ENCODE data around the gene YPEL4.
"Not testable (repeated sequence)": the region's sequence is repeated elsewhere in the genome, so short reads cannot be mapped to it uniquely, and the experiment has no call there.

The YPEL4 gene

DNA sequence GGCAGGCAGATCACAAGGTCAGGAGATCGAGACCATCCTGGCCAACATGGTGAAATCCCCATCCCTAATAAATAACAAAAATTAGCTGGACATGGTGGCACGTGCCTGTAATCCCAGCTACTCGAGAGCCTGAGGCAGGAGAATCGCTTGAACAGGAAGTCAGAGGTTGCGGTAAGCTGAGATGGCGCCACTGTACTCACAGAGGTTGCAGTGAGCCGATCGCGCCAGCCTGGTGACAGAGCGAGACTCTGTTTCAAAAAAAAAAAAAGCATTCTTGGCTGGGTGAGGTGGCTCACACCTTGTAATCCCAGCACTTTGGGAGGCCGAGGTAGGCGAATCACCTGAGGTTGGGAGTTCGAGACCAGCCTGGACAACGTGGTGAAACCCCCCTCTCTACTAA, 2.5 kb upstream of the YPEL4 start:
- not testable (repeated sequence) for H3K4me3 ChIP-seq (ENCODE audit: low read depth, low read length); DNase-seq (ENCODE audit: low read depth)

- no peak for DNase-seq (ENCODE audit: low read depth)
- H3K4me3 ChIP-seq (ENCODE audit: low read depth, low read length) = no peak overlapping the region
Observed at GRCh38 chr11:57651408-57651807, 1.7 kb upstream of the YPEL4 start.

DNA sequence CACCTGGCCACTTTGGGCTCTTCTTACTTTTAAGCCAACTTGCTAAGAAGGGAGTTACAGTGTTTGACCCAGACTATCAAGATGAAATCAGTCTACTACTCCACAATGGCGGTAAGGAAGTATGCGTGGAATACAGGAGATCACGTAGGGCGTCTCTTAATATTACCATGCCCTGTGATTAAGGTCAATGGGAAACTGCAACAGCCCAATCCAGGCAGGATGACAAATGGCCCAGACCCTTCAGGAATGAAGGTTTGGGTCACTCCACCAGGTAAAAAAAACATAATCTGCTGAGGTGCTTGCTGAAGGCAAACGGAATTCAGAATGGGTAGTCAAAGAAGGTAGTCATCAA, 1.0 kb upstream of the YPEL4 start:
- DNase-seq (ENCODE audit: low read depth) = no peak
- no peak overlapping the region for H3K4me3 ChIP-seq (ENCODE audit: low read depth, low read length)

GRCh38 chr11:57648801-57649735, 644 bp downstream of the YPEL4 start:
- peak overlapping the region; percentile 59 for H3K4me3 ChIP-seq (ENCODE audit: low read depth, low read length)
- no peak for DNase-seq (ENCODE audit: low read depth)

GRCh38 chr11:57647960-57648800, 1.5 kb downstream of the YPEL4 start:
- H3K4me3 ChIP-seq (ENCODE audit: low read depth, low read length) = peak overlapping the region; percentile 59
- DNase-seq (ENCODE audit: low read depth) = no peak

DNA sequence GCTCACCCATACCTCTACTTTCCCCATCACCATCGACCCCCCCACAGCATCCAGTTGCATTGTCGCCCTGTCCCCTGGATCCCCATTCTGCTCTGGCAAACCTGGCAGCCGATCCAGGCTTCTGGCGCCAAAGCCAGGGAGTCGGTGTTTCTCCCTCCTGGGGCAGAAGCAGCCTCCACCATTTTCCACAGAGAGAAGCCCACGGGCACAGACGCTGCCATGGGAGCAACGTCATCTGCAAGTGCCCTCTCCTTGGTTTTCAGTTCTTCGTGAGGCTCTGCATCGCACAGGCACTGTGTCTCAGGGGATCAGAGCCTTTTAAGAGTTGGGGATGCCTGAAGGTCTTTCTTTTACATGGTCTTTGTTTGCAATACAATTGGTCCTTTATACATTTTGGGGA, 2.3 kb downstream of the YPEL4 start:
- no peak for DNase-seq (ENCODE audit: low read depth)
- H3K4me3 ChIP-seq (ENCODE audit: low read depth, low read length) = peak overlapping the region; percentile 23

DNA sequence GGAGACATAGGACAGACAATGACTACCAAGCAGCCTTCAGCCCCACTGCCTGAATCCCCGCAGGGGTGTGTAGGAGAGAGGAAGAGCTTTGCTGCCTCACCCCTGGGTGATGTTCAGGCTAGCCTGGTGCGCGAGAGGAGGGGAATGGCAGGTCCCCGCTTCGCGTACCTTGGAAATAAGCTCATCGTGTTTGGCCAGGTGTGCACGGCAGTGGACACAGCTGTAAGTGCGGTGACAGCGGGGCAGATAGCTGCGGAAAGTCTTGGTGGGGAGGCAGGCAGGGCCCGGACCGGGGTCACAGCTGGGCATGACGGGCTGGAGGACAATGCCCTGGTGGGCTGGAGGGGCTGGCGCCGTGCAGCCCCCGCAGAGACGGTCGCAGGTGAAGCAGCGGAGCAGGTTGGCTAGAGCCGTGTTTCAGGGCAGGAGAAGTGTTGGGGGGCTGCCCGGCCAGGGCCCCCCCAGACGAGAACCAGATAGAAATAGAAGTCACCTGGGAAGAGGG, 2.9 kb downstream of the YPEL4 start:
- no peak overlapping the region for H3K4me3 ChIP-seq (ENCODE audit: low read depth, low read length)
- DNase-seq (ENCODE audit: low read depth) = no peak

DNA sequence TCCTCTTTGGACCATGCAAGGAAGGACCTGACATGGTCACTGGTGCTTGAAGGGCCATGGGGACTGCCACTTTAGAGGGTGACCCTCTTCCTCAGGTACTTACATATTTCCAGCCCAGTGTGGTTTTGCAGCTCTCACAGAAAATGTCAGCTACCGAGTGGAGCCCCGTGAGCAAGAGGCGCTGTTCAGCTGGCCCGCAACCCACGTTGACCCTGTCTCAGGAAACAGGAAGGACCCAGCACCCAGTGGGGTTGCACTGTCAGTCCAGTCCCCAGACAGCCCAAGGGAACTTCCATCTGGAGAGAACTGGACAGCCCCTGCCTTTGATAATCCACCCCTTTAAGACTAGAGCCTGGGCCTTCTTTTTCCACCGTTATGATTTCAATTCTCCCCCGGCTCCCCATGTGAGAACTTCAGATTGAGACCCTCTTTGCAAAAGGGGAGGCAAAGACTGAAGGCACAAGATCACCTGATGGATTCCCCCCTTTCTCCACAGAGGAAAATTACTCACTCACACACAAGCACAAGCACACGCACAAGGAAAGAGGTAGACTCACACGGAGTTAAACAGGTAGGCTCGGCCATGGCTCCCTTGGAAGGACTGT, 3.4 kb downstream of the YPEL4 start:
- no peak for DNase-seq (ENCODE audit: low read depth)
- no peak overlapping the region for H3K4me3 ChIP-seq (ENCODE audit: low read depth, low read length)

GRCh38 chr11:57645689-57646085, 4.0 kb downstream of the YPEL4 start:
- no peak overlapping the region for H3K4me3 ChIP-seq (ENCODE audit: low read depth, low read length)
- no peak for DNase-seq (ENCODE audit: low read depth)

- no peak overlapping the region for H3K4me3 ChIP-seq (ENCODE audit: low read depth, low read length)
Observed at GRCh38 chr11:57644748-57645688, 4.7 kb downstream of the YPEL4 start.

DNA sequence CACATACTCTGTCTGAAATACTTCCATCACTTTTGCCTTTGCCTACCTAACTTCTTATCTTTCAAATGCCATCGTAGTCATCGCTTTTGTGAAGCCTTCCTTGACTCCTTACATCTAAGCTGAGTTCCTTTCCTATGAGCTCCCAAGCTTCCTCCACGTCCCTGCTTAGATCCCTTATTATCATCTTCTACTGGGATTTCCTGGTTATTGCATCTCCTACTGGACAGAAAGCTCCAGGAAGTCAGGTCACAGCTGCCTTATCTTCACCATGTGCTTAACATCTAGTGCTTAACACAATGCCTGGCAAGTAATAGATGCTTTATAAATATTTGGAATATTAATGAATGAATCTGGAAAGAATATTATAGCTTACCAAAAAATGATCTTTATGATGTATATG, 5.9 kb downstream of the YPEL4 start:
- DNase-seq (ENCODE audit: low read depth) = no peak
- H3K4me3 ChIP-seq (ENCODE audit: low read depth, low read length) = no peak overlapping the region

More at GRCh38 chr11:57644748-57645688, 4.7 kb downstream of the YPEL4 start:
- DNase-seq (ENCODE audit: low read depth) = no peak

DNA sequence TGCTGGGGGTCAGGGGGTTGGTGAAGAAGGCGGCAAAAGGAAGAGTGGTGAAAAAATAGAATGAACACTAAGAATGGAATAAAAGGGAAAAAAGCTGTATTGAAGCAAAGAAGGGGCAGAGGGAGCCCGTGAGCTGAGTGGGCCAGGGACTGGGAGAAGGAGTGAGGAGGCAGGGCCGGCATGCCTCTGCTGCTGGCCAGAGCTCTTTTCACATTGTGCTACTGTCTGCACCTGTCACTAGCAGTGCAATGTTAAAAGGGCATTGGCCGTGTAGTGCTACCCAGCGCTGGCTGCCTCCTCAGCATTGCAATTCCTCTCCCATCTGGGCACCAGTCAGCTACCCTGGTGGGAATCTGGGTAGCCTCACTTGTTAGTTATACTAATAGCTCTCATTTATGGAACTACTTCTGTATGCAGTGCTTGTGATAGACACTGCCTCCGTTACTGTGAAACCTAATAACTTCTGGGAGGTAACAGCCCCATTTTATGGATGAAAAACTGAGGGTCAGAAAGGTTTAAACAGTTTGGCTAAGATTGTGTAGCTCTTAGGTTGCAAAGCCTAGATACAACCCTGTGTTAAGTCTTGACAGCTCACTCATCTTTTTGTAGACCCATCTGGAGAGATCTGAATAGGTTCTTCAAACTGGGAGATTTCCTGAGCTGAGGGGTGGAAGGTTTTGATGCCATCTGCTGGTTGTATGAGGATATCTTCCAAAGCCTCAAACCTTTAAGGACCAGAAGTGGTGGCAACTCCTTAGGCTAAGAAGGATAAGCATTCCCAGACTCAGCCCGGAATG, 8.5 kb downstream of the YPEL4 start:
- no peak overlapping the region for H3K4me3 ChIP-seq (ENCODE audit: low read depth, low read length)
- DNase-seq (ENCODE audit: low read depth) = peak; percentile 29

GRCh38 chr11:57640068-57640800, 9.5 kb downstream of the YPEL4 start:
- DNase-seq (ENCODE audit: low read depth) = no peak
- peak overlapping the region; percentile 98 for H3K4me3 ChIP-seq (ENCODE audit: low read depth, low read length)

- H3K4me3 ChIP-seq (ENCODE audit: low read depth, low read length) = peak overlapping the region; percentile 98
- DNase-seq (ENCODE audit: low read depth) = peak; percentile 55
Observed at GRCh38 chr11:57639321-57640067, 10.2 kb downstream of the YPEL4 start.

GRCh38 chr11:57638811-57639320, 10.8 kb downstream of the YPEL4 start:
- peak overlapping the region; percentile 98 for H3K4me3 ChIP-seq (ENCODE audit: low read depth, low read length)
- no peak for DNase-seq (ENCODE audit: low read depth)

DNA sequence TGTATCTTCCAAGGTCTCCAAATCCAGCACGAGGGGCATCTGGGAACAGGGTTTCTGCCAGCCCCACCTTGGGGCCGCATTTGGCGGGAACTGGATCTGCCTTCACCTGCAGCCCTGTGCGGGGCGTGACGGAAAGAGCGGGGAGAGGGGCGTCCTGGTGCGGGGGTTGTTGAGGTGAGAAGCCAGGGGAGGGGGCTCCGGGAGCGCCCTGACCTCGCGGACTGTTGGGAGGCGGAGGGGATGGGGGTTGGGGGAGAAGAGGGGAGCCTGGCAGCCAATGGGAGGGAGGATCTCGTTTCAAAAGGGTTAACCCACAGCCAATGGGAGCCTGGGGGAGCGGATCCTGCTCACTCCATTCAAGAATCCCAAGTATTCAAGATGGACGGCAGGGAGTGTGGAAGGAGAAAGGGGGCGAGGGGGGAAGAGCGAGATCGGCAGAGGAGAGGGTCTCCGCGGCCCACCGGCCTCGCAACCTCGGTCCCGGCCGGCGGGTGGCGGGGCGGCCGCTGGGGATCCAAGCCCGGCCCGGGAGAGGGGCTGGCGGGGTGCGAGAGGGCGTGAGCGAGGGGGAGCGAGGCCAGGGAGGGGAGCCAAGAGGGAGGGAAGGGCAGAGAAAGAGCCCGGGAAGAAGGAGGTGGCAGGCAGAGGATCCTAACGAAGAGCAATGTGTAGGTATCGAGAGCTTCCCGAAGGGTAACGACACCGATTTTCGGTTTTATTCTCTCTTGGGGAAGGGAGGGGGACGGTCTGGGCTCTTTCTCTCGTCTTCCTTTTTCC, 11.5 kb downstream of the YPEL4 start:
- peak; percentile 58 for DNase-seq (ENCODE audit: low read depth)

More for the DNA sequence above, 11.5 kb downstream of the YPEL4 start:
- H3K4me3 ChIP-seq (ENCODE audit: low read depth, low read length) = peak overlapping the region; percentile 98

Data from skeletal muscle cell (primary cell).